GM18517 (cell line): ENCODE data around the gene PACRG.
"Not testable (repeated sequence)": the region's sequence is repeated elsewhere in the genome, so short reads cannot be mapped to it uniquely, and the experiment has no call there.

Source experiments
- ATAC-seq: cut with Tn5 transposase; IDR thresholded peaks from one replicate; pipeline ENCODE4 v1.9.1; 2021; ENCODE audit warnings: mild to moderate bottlenecking, moderate library complexity; ENCODE audit not compliant: unreplicated experiment

The PACRG gene

DNA sequence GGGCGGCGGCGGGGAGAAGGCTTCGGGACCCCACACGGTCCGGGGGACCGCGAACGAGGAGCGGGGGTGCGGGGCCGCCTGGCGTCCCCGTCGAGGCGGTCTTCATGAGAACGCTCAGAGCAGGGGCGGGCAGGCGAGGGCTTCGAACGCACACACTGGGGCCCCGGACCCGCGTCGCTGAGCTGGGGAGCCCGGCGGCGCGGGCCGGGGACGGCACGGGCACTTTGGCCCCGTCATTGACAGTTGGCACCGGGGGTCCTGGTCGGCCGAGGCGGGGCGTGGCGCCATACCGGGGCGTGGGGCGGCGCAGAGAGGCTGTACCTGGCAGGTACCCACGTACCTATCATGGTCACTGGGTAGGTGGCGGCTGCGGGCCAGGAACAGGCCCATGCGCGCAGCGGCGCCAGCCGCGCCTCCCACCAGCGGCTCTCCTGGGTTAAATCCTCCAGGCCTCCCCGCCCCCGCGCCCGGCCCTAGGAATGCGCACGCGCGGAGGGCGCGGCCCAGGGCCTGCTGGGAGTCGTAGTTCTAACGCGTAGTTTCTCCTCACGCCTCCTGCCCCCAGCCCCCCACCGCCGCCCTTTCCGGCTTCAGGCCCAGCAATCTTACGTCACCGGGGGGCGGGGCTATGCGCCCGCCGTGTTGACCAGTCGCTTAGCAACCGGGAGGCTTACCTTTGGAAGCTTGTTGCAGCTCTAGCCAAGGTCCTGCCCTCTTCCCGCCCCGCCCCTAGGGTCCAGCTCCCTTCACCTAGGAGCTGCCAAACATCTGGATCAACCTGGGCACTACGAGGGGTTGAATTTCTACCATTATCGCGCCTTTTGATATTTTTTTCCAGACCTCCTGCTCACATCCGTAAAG, at the start of gene PACRG, which contains the start of gene PRKN:
Gene PACRG, plus strand, starts transcription at position 653 of the 861 bp plus-strand sequence.
Gene PRKN, minus strand, starts transcription at position 445 of the 861 bp plus-strand sequence.
- ATAC-seq: peak; percentile 90

DNA sequence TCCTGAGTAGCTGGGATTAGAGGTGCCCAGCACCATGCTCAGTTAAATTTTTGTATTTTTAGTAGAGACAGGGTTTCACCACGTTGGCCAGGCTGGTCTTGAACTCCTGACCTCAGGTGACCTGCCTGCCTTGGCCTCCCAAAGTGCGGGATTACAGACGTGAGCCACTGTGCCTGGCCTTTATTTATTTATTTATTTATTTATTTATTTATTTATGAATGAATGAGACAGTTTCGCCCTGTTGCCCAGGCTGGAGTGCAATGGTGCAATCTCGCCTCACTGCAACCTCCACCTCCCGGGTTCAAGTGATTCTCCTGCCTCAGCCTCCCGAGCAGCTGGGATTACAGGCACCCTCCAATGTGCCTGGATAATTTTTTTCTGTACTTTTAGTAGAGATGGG, 48.9 kb upstream of the PACRG start:
- ATAC-seq: not testable (repeated sequence)

DNA sequence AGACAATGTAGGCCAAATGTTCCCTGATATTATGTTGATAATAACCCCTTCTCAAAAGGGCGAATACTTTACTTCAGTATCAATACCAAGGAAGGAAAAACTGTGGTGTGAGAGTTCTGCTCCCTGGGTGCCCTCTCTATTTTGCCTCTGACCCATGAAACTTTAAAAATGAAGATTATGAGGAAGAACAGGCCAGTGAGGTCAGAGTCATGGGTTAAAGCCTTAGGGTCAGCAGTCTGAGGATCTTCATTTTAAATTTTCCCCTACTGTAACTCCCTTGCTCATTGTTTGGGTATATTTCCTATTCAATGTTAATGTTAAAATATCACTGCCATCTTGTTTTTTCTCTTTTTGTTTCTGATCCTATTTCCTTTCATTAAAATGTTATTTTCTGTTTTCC, 48.1 kb upstream of the PACRG start:
- ATAC-seq: no peak

DNA sequence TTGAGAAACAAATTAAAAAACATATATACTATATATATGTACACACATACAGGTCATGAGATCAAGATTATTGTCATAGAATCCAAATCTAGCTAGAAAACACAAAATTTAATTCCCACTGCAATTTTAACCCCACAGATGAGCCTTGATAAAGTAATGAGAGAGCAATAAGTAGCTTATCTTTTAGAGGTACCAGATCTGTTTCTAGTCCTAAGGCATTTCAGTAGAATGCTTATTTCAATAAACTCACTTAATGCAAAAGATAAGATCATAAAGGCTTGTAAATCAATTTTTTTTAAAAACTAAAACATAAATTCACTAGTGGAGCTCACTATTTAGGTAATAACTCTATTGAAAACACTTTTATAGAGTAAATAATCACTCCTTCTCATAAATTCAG, 47.4 kb upstream of the PACRG start:
- ATAC-seq: no peak

DNA sequence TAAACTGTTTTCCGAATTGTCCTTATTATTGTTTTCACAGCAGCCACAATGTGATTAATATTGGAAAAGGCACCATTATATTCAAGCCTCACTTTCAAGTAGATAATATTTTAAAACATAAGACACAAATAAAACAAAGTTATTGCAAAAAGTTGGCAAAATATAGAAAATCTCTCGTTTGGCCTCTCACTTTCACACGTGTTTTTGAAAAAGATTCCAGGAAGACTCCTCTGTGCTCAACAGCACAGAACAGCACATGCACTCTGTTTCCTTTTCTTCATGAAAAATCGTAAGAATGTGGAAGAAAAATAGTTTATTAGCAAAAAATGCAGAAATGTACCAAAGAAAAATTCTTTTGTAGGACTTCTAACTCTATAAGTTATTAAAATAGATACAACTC, 46.9 kb upstream of the PACRG start:
- no peak for ATAC-seq

DNA sequence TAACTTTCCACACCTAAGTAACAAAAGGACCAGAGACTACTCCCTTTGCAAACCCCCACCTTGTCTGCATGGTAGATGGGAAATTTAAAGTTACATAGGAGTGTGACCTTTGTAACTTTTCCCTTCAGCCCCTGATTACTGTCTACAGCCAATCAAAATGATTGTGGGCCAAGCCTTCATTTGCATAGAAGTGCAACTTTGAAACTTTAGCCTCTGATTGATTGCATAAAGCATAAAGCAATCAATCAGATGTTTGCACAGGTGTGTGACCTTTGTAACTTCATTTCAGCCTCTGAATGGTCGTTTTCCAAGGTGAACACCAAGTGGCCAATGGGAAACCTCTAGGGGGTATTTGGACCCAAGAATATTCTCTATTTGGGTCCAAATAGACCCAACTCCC, 46.3 kb upstream of the PACRG start:
- ATAC-seq: no peak

- ATAC-seq: no peak
Measured at GRCh38 chr6:162683135-162683534, 44.6 kb upstream of the PACRG start.

DNA sequence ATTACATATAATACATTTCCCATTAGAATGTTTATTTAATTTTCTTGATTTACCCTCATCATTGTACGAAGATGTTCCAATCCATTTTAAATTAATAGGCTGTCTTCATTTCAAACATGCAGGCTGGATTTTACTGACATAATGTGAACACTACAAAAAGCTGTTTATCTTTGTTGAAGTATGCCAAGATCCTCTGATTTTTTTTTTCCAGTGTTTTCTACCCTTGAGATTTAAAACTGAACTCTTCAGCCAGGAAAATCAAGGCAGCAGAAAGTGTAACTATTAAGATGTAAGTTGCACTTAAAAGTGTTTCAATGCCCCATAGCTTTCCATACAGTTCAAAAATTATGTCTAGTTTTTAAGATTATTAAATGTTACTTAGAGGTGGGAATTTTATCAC, 43.7 kb upstream of the PACRG start:
- ATAC-seq: no peak

- ATAC-seq: no peak
Measured at GRCh38 chr6:162684961-162685360, 42.8 kb upstream of the PACRG start.

DNA sequence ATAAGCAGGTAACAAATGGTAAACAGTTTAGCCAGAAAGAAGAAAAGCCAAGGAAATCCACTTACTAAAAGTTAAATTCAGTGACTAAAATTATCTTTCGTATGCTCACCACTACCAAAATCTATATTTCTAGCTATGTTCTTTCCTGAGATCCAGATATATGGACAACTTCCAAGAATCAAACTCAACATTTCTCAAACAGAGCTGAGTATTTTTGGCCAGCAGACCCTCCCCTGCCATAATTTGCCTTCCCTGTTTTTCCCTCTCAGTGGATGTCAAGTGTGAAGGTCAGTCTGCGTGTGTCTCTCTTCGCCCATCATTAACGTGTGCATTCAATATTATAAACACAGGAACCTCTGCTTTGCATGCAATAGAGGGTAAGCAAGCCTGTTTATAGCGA, 42.2 kb upstream of the PACRG start:
- no peak for ATAC-seq

- ATAC-seq: no peak
Measured at GRCh38 chr6:162688751-162689345, 38.9 kb upstream of the PACRG start.

- ATAC-seq: no peak
Measured at GRCh38 chr6:162690158-162690557, 37.6 kb upstream of the PACRG start.

DNA sequence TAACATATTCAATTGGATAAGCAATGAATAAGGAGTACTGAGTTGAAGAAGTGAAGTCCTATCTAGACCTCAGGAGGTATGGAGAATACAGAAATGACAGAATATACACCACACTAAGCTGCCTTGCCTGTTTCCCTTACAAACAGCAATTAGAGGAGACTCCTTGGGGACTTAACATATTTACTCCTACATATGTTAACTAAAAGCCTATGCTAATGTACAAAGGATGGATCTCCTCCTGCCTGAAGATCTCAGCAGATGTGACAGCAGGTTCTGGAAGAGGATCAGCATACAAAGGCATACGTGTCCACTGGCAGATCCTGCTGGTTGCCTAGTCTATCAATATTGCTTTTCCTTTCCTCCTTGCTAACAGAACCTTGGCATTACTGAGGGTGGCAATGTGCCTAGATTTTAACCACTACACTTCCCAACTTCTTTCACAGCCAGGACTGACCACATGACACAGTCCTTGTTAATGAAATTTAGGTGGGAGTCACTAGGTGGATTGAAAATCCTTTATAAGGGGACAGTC, 29.8 kb upstream of the PACRG start:
- ATAC-seq: no peak

- ATAC-seq: no peak
Measured at GRCh38 chr6:162698440-162698839, 29.3 kb upstream of the PACRG start.

GRCh38 chr6:162699961-162700360, 27.8 kb upstream of the PACRG start:
- ATAC-seq: no peak

DNA sequence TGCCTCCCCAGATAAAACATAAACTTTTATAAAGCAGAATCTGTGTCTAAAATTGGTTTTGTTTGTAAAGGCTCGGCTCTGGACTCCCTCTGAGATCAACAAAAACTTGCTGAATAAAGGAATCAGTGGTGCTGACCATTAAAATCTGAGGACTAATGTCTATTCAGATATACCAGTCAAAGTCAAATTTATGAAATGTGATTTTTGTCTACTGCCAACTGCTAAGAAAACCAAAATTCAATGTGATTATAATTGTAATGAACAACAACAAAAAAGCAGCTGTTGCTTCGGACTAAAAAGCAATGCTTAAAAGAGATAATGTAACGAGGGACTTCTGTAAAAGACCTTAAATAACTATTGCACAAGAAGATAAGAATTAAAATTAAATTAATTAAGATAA, 26.8 kb upstream of the PACRG start:
- ATAC-seq: no peak

- no peak for ATAC-seq
Measured at GRCh38 chr6:162701551-162701950, 26.2 kb upstream of the PACRG start.

DNA sequence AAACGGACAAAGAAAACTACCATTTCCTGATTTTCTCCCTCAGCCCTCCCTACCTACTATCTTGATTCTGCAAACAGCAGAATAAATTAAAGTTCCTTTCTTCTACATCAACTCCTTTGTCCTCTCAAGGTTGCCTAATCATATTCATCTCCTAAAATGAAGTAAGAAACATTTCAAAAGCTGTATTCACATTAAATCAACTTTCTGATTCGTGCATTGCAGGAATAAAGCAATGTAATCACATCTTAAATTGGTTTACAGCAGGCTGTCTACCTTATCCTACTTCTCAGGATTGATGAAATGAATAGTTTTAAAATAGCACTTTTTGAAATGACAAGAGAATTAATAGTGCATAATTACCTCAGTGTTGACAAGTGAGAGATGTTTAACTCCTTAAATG, 25.3 kb upstream of the PACRG start:
- ATAC-seq: no peak

GRCh38 chr6:162704001-162704400, 23.8 kb upstream of the PACRG start:
- ATAC-seq: no peak

GRCh38 chr6:162705736-162706135, 22.0 kb upstream of the PACRG start:
- no peak for ATAC-seq

DNA sequence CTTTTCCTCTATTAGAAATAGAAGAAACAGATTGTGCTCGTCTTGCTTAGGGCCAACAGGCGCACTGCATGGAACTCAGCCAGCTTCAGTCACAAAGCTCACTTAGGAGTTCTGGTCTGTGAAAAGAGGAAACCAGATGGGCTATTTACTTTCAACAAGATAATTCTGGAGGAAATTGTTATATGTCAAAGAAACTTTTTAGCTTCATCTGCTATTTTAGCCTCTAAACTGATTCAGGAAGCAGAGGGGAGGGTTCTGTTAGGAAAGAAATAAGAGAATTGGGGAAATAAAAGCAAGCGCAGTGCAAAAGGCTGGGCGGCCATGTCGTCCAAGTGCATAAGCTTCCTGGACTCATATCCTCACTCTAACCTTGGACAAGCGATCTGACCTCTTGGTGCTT, 21.5 kb upstream of the PACRG start:
- no peak for ATAC-seq

DNA sequence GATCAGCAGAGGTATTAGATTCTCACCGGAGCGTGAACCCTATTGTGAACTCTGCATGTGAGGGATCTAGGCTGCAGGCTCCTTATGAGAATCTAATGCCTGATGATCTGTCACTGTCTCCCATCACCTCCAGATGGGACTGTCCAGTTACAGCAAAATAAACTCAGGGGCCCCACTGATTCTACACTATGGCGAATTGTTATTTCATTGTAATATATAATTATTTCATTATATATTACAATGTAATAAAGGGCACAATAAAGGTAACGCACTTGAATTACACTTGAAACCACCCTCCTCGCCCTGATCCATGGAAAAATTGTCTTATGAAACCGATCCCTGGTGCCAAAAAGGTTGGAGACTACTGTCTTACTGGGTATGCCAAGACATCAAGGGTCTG, 18.8 kb upstream of the PACRG start:
- ATAC-seq: no peak
